Activated CD4-positive, alpha-beta T cell treated with anti-CD3 and anti-CD28 coated beads, Interleukin-2, amount 10 ng/mL, durations not matched to agents 24 days and 14 days (primary cell): ENCODE data around the gene EN2. TPM values are rescaled to one million over a fixed set of nuclear protein-coding genes. Genes with fewer than 3 reads are reported as not detected.

Source experiments
- DNase-seq: peaks from one replicate; pipeline ENCODE4 v3.0.0; 2022
- H3K27ac Mint-ChIP-seq: one replicate; pipeline ENCODE4 v1.8.0; 2022; ENCODE audit warnings: mild to moderate bottlenecking, mixed read lengths
- H3K27me3 Mint-ChIP-seq: one replicate; pipeline ENCODE4 v1.8.0; 2022; ENCODE audit warnings: mixed read lengths
- H3K36me3 Mint-ChIP-seq: one replicate; pipeline ENCODE4 v1.8.0; 2022; ENCODE audit warnings: low read depth, mild to moderate bottlenecking, mixed read lengths
- H3K4me1 Mint-ChIP-seq: one replicate; pipeline ENCODE4 v1.8.0; 2021; ENCODE audit warnings: mixed read lengths
- H3K4me3 Mint-ChIP-seq: one replicate; pipeline ENCODE4 v1.8.0; 2022; ENCODE audit warnings: mild to moderate bottlenecking, moderate library complexity, mixed read lengths
- H3K9me3 Mint-ChIP-seq: one replicate; pipeline ENCODE4 v1.8.0; 2021; ENCODE audit warnings: mixed read lengths
- intact Hi-C: fragments of 100-400 bp; cut with micrococcal nuclease; formaldehyde crosslinking; loops from one replicate; pipeline ENCODE4 v1.15.1; 2023
- total RNA-seq: library from RNA; stranded (reverse); gene quantifications from 2 replicates; pipeline ENCODE4 v1.2.3, GENCODE V29; 2022

The EN2 gene
- total RNA-seq: not detected in 2 replicates

- H3K27me3 Mint-ChIP-seq: peaks cover 70% of the 10 kb centered on the region
- H3K4me3 Mint-ChIP-seq: peak within 1 kb of the TSS; percentile 64
- H3K4me1 Mint-ChIP-seq: peaks cover 9% of the 10 kb centered on the region
- intact Hi-C loops: loop anchor here (1.0 to 2.0 kb wide), 2 partner anchors 8 to 51 kb away; no protein-coding TSS in a partner anchor
- H3K9me3 Mint-ChIP-seq: no peaks in the 10 kb centered on the region
- DNase-seq: no peak
- H3K36me3 Mint-ChIP-seq: peaks cover 2% of the 10 kb centered on the region
- peak within 1 kb of the TSS; percentile 79 for H3K27ac Mint-ChIP-seq
Observed at GRCh38 chr7:155458111-155458877, at the start of gene EN2. Gene EN2, plus strand, starts transcription at chr7:155458129. Its CDS starts 249 bp downstream, at chr7:155458378.

- DNase-seq: no peak
- no peaks in the 10 kb centered on the region for H3K36me3 Mint-ChIP-seq
- H3K9me3 Mint-ChIP-seq: no peaks in the 10 kb centered on the region
- intact Hi-C loops: no loop called here
- H3K4me1 Mint-ChIP-seq: peaks cover 3% of the 10 kb centered on the region
- H3K27ac Mint-ChIP-seq: no peak overlapping the region
- peaks cover 13% of the 10 kb centered on the region for H3K27me3 Mint-ChIP-seq
- no peak overlapping the region for H3K4me3 Mint-ChIP-seq
Observed at GRCh38 chr7:155408651-155409586, 49.0 kb upstream of the EN2 start.

- peaks cover 3% of the 10 kb centered on the region for H3K4me1 Mint-ChIP-seq
- DNase-seq: no peak
- no peaks in the 10 kb centered on the region for H3K9me3 Mint-ChIP-seq
- H3K36me3 Mint-ChIP-seq: no peaks in the 10 kb centered on the region
- peaks cover 12% of the 10 kb centered on the region for H3K27me3 Mint-ChIP-seq
- intact Hi-C loops: no loop called here
- H3K4me3 Mint-ChIP-seq: no peak overlapping the region
- no peak overlapping the region for H3K27ac Mint-ChIP-seq
Observed at GRCh38 chr7:155409980-155410379, 47.9 kb upstream of the EN2 start.

- DNase-seq: no peak
- Mint-ChIP-seq H3K36me3 (no peaks in the 10 kb centered on the region), H3K4me1 (peaks cover 3% of the 10 kb centered on the region), H3K27me3 (peaks cover 12% of the 10 kb centered on the region), H3K27ac (no peak overlapping the region), H3K9me3 (no peaks in the 10 kb centered on the region), H3K4me3 (no peak overlapping the region)
- intact Hi-C loops: no loop called here
Observed at GRCh38 chr7:155410431-155410830, 47.5 kb upstream of the EN2 start.

- Mint-ChIP-seq H3K27ac (no peak overlapping the region), H3K4me3 (no peak overlapping the region), H3K4me1 (peaks cover 3% of the 10 kb centered on the region), H3K36me3 (no peaks in the 10 kb centered on the region), H3K9me3 (no peaks in the 10 kb centered on the region), H3K27me3 (peaks cover 8% of the 10 kb centered on the region)
- intact Hi-C loops: no loop called here
- no peak for DNase-seq
Observed at GRCh38 chr7:155411718-155412415, 46.1 kb upstream of the EN2 start.

GRCh38 chr7:155412416-155413253, 45.3 kb upstream of the EN2 start:
- no peak overlapping the region for H3K27ac Mint-ChIP-seq
- intact Hi-C loops: no loop called here
- H3K4me3 Mint-ChIP-seq: no peak overlapping the region
- peaks cover 11% of the 10 kb centered on the region for H3K27me3 Mint-ChIP-seq
- H3K9me3 Mint-ChIP-seq: no peaks in the 10 kb centered on the region
- DNase-seq: peak; percentile 83
- no peaks in the 10 kb centered on the region for H3K36me3 Mint-ChIP-seq
- peaks cover 3% of the 10 kb centered on the region for H3K4me1 Mint-ChIP-seq

- Mint-ChIP-seq H3K27me3 (peaks cover 10% of the 10 kb centered on the region), H3K9me3 (no peaks in the 10 kb centered on the region), H3K4me3 (no peak overlapping the region), H3K36me3 (no peaks in the 10 kb centered on the region), H3K4me1 (peaks cover 3% of the 10 kb centered on the region), H3K27ac (no peak overlapping the region)
- DNase-seq: no peak
- intact Hi-C loops: no loop called here
Observed at GRCh38 chr7:155414547-155415492, 43.1 kb upstream of the EN2 start.

- no peaks in the 10 kb centered on the region for H3K36me3 Mint-ChIP-seq
- peaks cover 9% of the 10 kb centered on the region for H3K27me3 Mint-ChIP-seq
- H3K9me3 Mint-ChIP-seq: no peaks in the 10 kb centered on the region
- no peak overlapping the region for H3K27ac Mint-ChIP-seq
- no peak for DNase-seq
- intact Hi-C loops: no loop called here
- H3K4me1 Mint-ChIP-seq: peaks cover 3% of the 10 kb centered on the region
- no peak overlapping the region for H3K4me3 Mint-ChIP-seq
Observed at GRCh38 chr7:155416646-155417380, 41.1 kb upstream of the EN2 start.

- no peak overlapping the region for H3K27ac Mint-ChIP-seq
- peaks cover 5% of the 10 kb centered on the region for H3K27me3 Mint-ChIP-seq
- no peaks in the 10 kb centered on the region for H3K9me3 Mint-ChIP-seq
- no peak overlapping the region for H3K4me3 Mint-ChIP-seq
- intact Hi-C loops: no loop called here
- H3K4me1 Mint-ChIP-seq: no peaks in the 10 kb centered on the region
- DNase-seq: no peak
- no peaks in the 10 kb centered on the region for H3K36me3 Mint-ChIP-seq
Observed at GRCh38 chr7:155418304-155418703, 39.6 kb upstream of the EN2 start.

- intact Hi-C loops: no loop called here
- H3K9me3 Mint-ChIP-seq: no peaks in the 10 kb centered on the region
- no peak overlapping the region for H3K4me3 Mint-ChIP-seq
- DNase-seq: no peak
- no peaks in the 10 kb centered on the region for H3K4me1 Mint-ChIP-seq
- H3K27ac Mint-ChIP-seq: no peak overlapping the region
- H3K36me3 Mint-ChIP-seq: no peaks in the 10 kb centered on the region
- H3K27me3 Mint-ChIP-seq: peaks cover 5% of the 10 kb centered on the region
Observed at GRCh38 chr7:155418941-155419755, 38.8 kb upstream of the EN2 start.

GRCh38 chr7:155420116-155420515, 37.8 kb upstream of the EN2 start:
- Mint-ChIP-seq H3K36me3 (no peaks in the 10 kb centered on the region), H3K27ac (no peak overlapping the region), H3K4me3 (no peak overlapping the region), H3K9me3 (no peaks in the 10 kb centered on the region), H3K4me1 (no peaks in the 10 kb centered on the region), H3K27me3 (peaks cover 5% of the 10 kb centered on the region)
- intact Hi-C loops: no loop called here
- no peak for DNase-seq
